SK-N-SH treated with all-trans-retinoic acid at 6 μM for 48 hours (cell line): ENCODE measurements around the gene CCR7.

ENCODE experiments used
- CREB5 ChIP-seq: fragments of 250-450 bp; sonication (Bioruptor Pico); IDR thresholded peaks from 2 replicates; pipeline ENCODE4 v1.5.1; 2020; ENCODE audit warnings: low read depth, mild to moderate bottlenecking, moderate library complexity
- RARB ChIP-seq: fragments of 250-450 bp; sonication (Bioruptor Pico); IDR thresholded peaks from 2 replicates; pipeline ENCODE4 v1.8.0; 2021; ENCODE audit warnings: mild to moderate bottlenecking, moderate library complexity

GRCh38 chr17:40574292-40574691 lies 9.0 kb upstream of the CCR7 start:
- TF ChIP-seq CREB5 (CRISPR knock-in tag) (no peak), RARB (CRISPR knock-in tag) (no peak)
